Small intestine (tissue), 7 donors: Measurements from ENCODE around the gene MAJIN. TPM values are rescaled to one million over a fixed set of nuclear protein-coding genes. Genes with fewer than 3 reads are reported as not detected.
A peak's percentile ranks its signal among the peaks of the same experiment; 100 is the strongest.
"Not testable (repeated sequence)": the region's sequence is repeated elsewhere in the genome, so short reads cannot be mapped to it uniquely, and the experiment has no call there.

Experiments
- DNase-seq, 2 donors: peaks; one replicate each; pipeline versions ENCODE4 v3.0.0 to v3.0.0-alpha.2; 2013
- FAIRE-seq: peaks from 2 replicates; lab custom pipeline; 2012; peaks lifted over from hg19 to GRCh38; lab: Jason Lieb, UNC
- H3K27ac ChIP-seq, 3 donors: one replicate each; pipeline ENCODE4 v1.5.1; 2013; ENCODE audit warnings: low read length in 2 of 3, mild to moderate bottlenecking in 2 of 3, control low read depth in 1 of 3, inconsistent platforms in 1 of 3, low read depth in 1 of 3, moderate library complexity in 1 of 3
- H3K27me3 ChIP-seq, 3 donors: one replicate each; pipeline ENCODE4 v1.6.1; 2013; ENCODE audit warnings: low read length in 3 of 3, inconsistent platforms in 1 of 3; ENCODE audit not compliant: control insufficient read depth in 3 of 3, insufficient read depth in 3 of 3
- H3K36me3 ChIP-seq, 3 donors: one replicate each; pipeline ENCODE4 v1.6.1; 2013; ENCODE audit warnings: low read length in 3 of 3, inconsistent platforms in 1 of 3, low read depth in 1 of 3, mild to moderate bottlenecking in 1 of 3, moderate library complexity in 1 of 3; ENCODE audit not compliant: control insufficient read depth in 3 of 3, insufficient read depth in 2 of 3
- H3K4me1 ChIP-seq, 3 donors: one replicate each; pipeline ENCODE4 v1.6.1; 2013; ENCODE audit warnings: low read length in 2 of 3, inconsistent platforms in 1 of 3, low read depth in 1 of 3, mild to moderate bottlenecking in 1 of 3, moderate library complexity in 1 of 3; ENCODE audit not compliant: control insufficient read depth in 3 of 3, insufficient read depth in 2 of 3
- H3K4me3 ChIP-seq, 3 donors: one replicate each; pipeline ENCODE4 v1.5.1; 2013; ENCODE audit warnings: low read length in 3 of 3, control low read depth in 1 of 3, inconsistent platforms in 1 of 3, low read depth in 1 of 3, mild to moderate bottlenecking in 1 of 3, moderate library complexity in 1 of 3
- H3K9me3 ChIP-seq, 2 donors: one replicate each; pipeline ENCODE4 v1.6.1; 2013; ENCODE audit warnings: low read depth in 1 of 2, low read length in 1 of 2; ENCODE audit not compliant: control insufficient read depth in 2 of 2, insufficient read depth in 1 of 2
- WGBS, 3 donors: extraction: QIAGEN DNeasy Blood & Tissue Kit; methylation state at CpG; one replicate each; pipeline ENCODE4 v1.1.7; 2013; 5-methylcytosine and 5-hydroxymethylcytosine counted together
- polyA plus RNA-seq, 4 donors: library from polyadenylated mRNA; stranded (reverse) in 3 of 4; unstranded in 1 of 4; fragments of 200-250 nt in 3 of 4; fragments of 120-200 nt in 1 of 4; gene quantifications; one replicate each; pipeline versions ENCODE4 v1.2.1 to v1.2.3, GENCODE V29; 2013
- donor health status: healthy with polysubstance abuse.
- donor health status: control.
- donor health status: control.
- donor health status: Bipolar disorder and iron deficiency.
- donor health status: healthy.

Gene MAJIN
- polyA plus RNA-seq, 4 donors: 0.25 TPM; not detected in 3

GRCh38 chr11:65013888-65014725, 42.2 kb upstream of the MAJIN start, which contains the start of gene ARL2:
ARL2 (plus strand) TSS chr11:65014160; CDS start chr11:65014208, 48 bp downstream.
- H3K36me3 ChIP-seq: peaks cover 0 to 24% (median 2%) of the 10 kb centered on the region in 3 donors
- FAIRE-seq (no peak), DNase-seq (peak; percentile 87 to 96)
- H3K27me3 ChIP-seq: peaks cover 0 to 2% (median 0%) of the 10 kb centered on the region in 3 donors
- peak within 1 kb of the TSS; percentile 45 to 98 (median 76) for H3K4me3 ChIP-seq
- WGBS, 3 donors: 0 to 1% (median 0%) methylated on average over 73 to 96 of the region's 96 CpGs
- H3K9me3 ChIP-seq: no peaks in the 10 kb centered on the region
- H3K27ac ChIP-seq: peak within 1 kb of the TSS; percentile 97 to 100 (median 98)
- H3K4me1 ChIP-seq: peaks cover 0 to 15% (median 0%) of the 10 kb centered on the region in 3 donors

- H3K9me3 ChIP-seq: no peaks in the 10 kb centered on the region
- H3K4me1 ChIP-seq: peaks cover 0 to 15% (median 0%) of the 10 kb centered on the region in 3 donors
- 11 to 14% (median 11%) methylated on average over 22 of the region's 22 CpGs for WGBS, 3 donors
- H3K4me3 ChIP-seq: peak overlapping the region; percentile 45 to 98 (median 76)
- H3K27me3 ChIP-seq: peaks cover 0 to 2% (median 0%) of the 10 kb centered on the region in 3 donors
- H3K27ac ChIP-seq: peak overlapping the region; percentile 97 to 100 (median 98)
- FAIRE-seq (no peak), DNase-seq (peak; percentile 91 to 96)
- H3K36me3 ChIP-seq: peaks cover 0 to 16% (median 2%) of the 10 kb centered on the region in 3 donors
These were observed 41.4 kb upstream of the MAJIN start for GRCh38 chr11:65013130-65013887.

GRCh38 chr11:65008873-65009272, 37.0 kb upstream of the MAJIN start:
- H3K4me1 ChIP-seq: peaks cover 0 to 8% (median 0%) of the 10 kb centered on the region in 3 donors
- H3K9me3 ChIP-seq: no peaks in the 10 kb centered on the region
- no peak overlapping the region for H3K27ac ChIP-seq
- WGBS, 3 donors: 84 to 98% (median 87%) methylated on average over 2 of the region's 2 CpGs
- H3K4me3 ChIP-seq: no peak overlapping the region
- peaks cover 0 to 2% (median 0%) of the 10 kb centered on the region in 3 donors for H3K27me3 ChIP-seq
- DNase-seq (no peak), FAIRE-seq (no peak)
- no peaks in the 10 kb centered on the region for H3K36me3 ChIP-seq

GRCh38 chr11:65008016-65008415, 36.1 kb upstream of the MAJIN start:
- no peak for FAIRE-seq
- H3K4me1 ChIP-seq: peaks cover 0 to 4% (median 0%) of the 10 kb centered on the region in 3 donors

GRCh38 chr11:65003968-65004367, 32.1 kb upstream of the MAJIN start:
- FAIRE-seq, DNase-seq: not testable (repeated sequence)
- WGBS, 3 donors: 61 to 72% (median 66%) methylated on average over 3 of the region's 3 CpGs

More at GRCh38 chr11:65008016-65008415, 36.1 kb upstream of the MAJIN start:
- DNase-seq: no peak
- Histone ChIP-seq H3K27me3 (peaks cover 0 to 2% (median 0%) of the 10 kb centered on the region in 3 donors), H3K27ac (no peak overlapping the region), H3K4me3 (no peak overlapping the region), H3K9me3 (no peaks in the 10 kb centered on the region), H3K36me3 (no peaks in the 10 kb centered on the region)
- 57 to 70% (median 63%) methylated on average over 7 of the region's 7 CpGs for WGBS, 3 donors

GRCh38 chr11:65003282-65003681, 31.4 kb upstream of the MAJIN start:
- FAIRE-seq (no peak), DNase-seq (no peak)
- Histone ChIP-seq H3K36me3 (no peaks in the 10 kb centered on the region), H3K4me3 (no peak overlapping the region), H3K4me1 (peaks cover 0 to 16% (median 0%) of the 10 kb centered on the region in 3 donors), H3K27ac (peak overlapping the region in 1 of 3 donors; percentile 13), H3K27me3 (no peaks in the 10 kb centered on the region), H3K9me3 (peaks cover 0 to 8% of the 10 kb centered on the region in 2 donors)
- WGBS, 3 donors: 78 to 94% (median 87%) methylated on average over 7 of the region's 7 CpGs

More at GRCh38 chr11:65003968-65004367, 32.1 kb upstream of the MAJIN start:
- H3K9me3 ChIP-seq, H3K36me3 ChIP-seq, H3K4me3 ChIP-seq, H3K27me3 ChIP-seq, H3K27ac ChIP-seq, H3K4me1 ChIP-seq: not testable (repeated sequence)

- Histone ChIP-seq H3K9me3 (peaks cover 0 to 8% of the 10 kb centered on the region in 2 donors), H3K27ac (peak overlapping the region in 1 of 3 donors; percentile 13), H3K4me1 (peaks cover 0 to 21% (median 2%) of the 10 kb centered on the region in 3 donors), H3K36me3 (no peaks in the 10 kb centered on the region), H3K4me3 (no peak overlapping the region), H3K27me3 (no peaks in the 10 kb centered on the region)
- 63 to 98% (median 84%) methylated on average over 5 of the region's 5 CpGs for WGBS, 3 donors
- FAIRE-seq (no peak), DNase-seq (no peak)
These were observed 30.8 kb upstream of the MAJIN start for GRCh38 chr11:65002706-65003105.

- DNase-seq (peak in 1 of 2 donors; percentile 62), FAIRE-seq (no peak)
- no peaks in the 10 kb centered on the region for H3K27me3 ChIP-seq
- H3K4me1 ChIP-seq: peaks cover 0 to 36% (median 2%) of the 10 kb centered on the region in 3 donors
- peaks cover 0 to 4% (median 0%) of the 10 kb centered on the region in 3 donors for H3K36me3 ChIP-seq
- peaks cover 0 to 8% of the 10 kb centered on the region in 2 donors for H3K9me3 ChIP-seq
- WGBS, 3 donors: 26 to 50% (median 38%) methylated on average over 1 of the region's 1 CpG
- peak overlapping the region; percentile 67 to 97 (median 95) for H3K27ac ChIP-seq
- no peak overlapping the region for H3K4me3 ChIP-seq
These were observed 27.6 kb upstream of the MAJIN start for GRCh38 chr11:64999478-64999877.
